HEK293T (cell line): ENCODE data around the gene NCF2.

Experiments
- ARNT ChIP-seq: fragments of 450-650 bp; IDR thresholded peaks from 2 replicates; pipeline ENCODE4 v1.6.1; 2017; ENCODE audit warnings: mild to moderate bottlenecking
- BHLHE40 ChIP-seq: fragments of 450-650 bp; IDR thresholded peaks from 2 replicates; pipeline ENCODE4 v1.6.1; 2016; ENCODE audit warnings: mild to moderate bottlenecking, moderate library complexity, borderline replicate concordance
- CTBP1 ChIP-seq: fragments of 450-650 bp; IDR thresholded peaks from 2 replicates; pipeline ENCODE4 v1.6.1; 2016; ENCODE audit warnings: borderline replicate concordance
- ELF4 ChIP-seq: fragments of 450-650 bp; IDR thresholded peaks from 2 replicates; pipeline ENCODE4 v1.6.1; 2017; ENCODE audit warnings: antibody characterized with exemption
- FOXM1 ChIP-seq: fragments of 450-650 bp; IDR thresholded peaks from 2 replicates; pipeline ENCODE4 v1.6.1; 2017; ENCODE audit warnings: mild to moderate bottlenecking, borderline replicate concordance
- L3MBTL2 ChIP-seq: fragments of 450-650 bp; conservative IDR thresholded peaks from 2 replicates; pipeline ENCODE4 v1.6.1; 2016; ENCODE audit warnings: mild to moderate bottlenecking
- NFRKB ChIP-seq: fragments of 450-650 bp; IDR thresholded peaks from 2 replicates; pipeline ENCODE4 v1.6.1; 2016; ENCODE audit warnings: mild to moderate bottlenecking, moderate library complexity
- PKNOX1 ChIP-seq: fragments of 450-650 bp; IDR thresholded peaks from 2 replicates; pipeline ENCODE4 v1.6.1; 2016
- SP1 ChIP-seq: fragments of 450-650 bp; IDR thresholded peaks from 2 replicates; pipeline ENCODE4 v1.6.1; 2017
- TARDBP ChIP-seq: fragments of 450-650 bp; IDR thresholded peaks from 2 replicates; pipeline ENCODE4 v1.6.1; 2016
- ZNF384 ChIP-seq: fragments of 450-650 bp; IDR thresholded peaks from 2 replicates; pipeline ENCODE4 v1.6.1; 2016

- TF ChIP-seq CTBP1 = no peak
- no peak for TF ChIP-seq PKNOX1
- TF ChIP-seq SP1 = no peak
- no peak for TF ChIP-seq TARDBP
- TF ChIP-seq ARNT = no peak
- TF ChIP-seq ELF4 = no peak
- no peak for TF ChIP-seq NFRKB
- no peak for TF ChIP-seq ZNF384
- no peak for TF ChIP-seq BHLHE40
- no peak for TF ChIP-seq FOXM1
- TF ChIP-seq L3MBTL2 = no peak
Measured at GRCh38 chr1:183571678-183572268, 18.5 kb downstream of the NCF2 start.
